GM19452 (cell line): Measurements from ENCODE around the gene SBNO1.
A peak's percentile ranks its signal among the peaks of the same experiment; 100 is the strongest.
"Not testable (repeated sequence)": the region's sequence is repeated elsewhere in the genome, so short reads cannot be mapped to it uniquely, and the experiment has no call there.

Experiments used
- ATAC-seq: cut with Tn5 transposase; IDR thresholded peaks from one replicate; pipeline ENCODE4 v1.9.1; 2021; ENCODE audit not compliant: unreplicated experiment

SBNO1 gene

GRCh38 chr12:123388951-123389559 lies 24.4 kb upstream of the SBNO1 start:
- ATAC-seq: peak; percentile 4

GRCh38 chr12:123388177-123388950 lies 23.7 kb upstream of the SBNO1 start:
- peak; percentile 37 for ATAC-seq

- no peak for ATAC-seq
These were observed 23.0 kb upstream of the SBNO1 start for GRCh38 chr12:123387508-123388176.

- not testable (repeated sequence) for ATAC-seq
These were observed 20.9 kb upstream of the SBNO1 start for GRCh38 chr12:123385536-123385935.

DNA sequence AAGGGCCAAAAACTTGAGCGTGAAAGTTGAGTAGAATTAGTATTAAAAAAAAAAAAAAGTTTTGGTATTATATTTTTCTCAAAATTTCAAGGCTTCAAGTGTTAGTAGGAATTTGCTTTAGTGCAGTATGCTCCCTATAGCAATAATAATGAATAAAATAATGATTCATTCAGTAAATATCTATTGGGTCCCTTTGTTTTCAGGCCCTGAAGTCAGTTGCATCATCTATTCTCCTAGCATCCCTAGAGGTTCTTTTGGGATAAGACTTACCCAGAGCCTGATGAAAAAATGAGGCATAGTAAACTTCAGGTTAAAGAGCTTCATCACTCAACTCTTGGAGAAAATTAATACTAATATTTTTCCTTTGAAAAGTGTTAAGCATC lies 20.3 kb upstream of the SBNO1 start:
- no peak for ATAC-seq

GRCh38 chr12:123384318-123384993 lies 19.8 kb upstream of the SBNO1 start:
- ATAC-seq: no peak

DNA sequence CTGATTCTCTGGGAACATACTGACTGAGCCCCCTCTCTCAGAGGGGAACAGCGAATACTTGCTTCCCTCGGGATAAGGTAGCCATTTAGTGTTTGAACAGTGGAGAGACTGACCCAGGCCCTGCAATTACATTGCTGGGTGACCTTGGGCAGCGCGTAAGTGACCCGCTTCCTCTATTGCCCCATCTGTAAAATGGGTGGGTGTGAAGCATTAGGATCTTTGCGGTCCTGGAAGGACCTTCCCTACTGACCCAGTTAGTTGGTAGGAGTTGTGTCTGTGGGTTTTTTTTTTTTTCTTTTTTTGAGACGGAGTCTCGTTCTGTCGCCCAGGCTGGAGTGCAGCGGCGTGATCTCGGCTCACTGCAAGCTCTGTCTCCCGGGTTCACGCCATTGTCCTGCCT lies 18.0 kb upstream of the SBNO1 start:
- no peak for ATAC-seq

DNA sequence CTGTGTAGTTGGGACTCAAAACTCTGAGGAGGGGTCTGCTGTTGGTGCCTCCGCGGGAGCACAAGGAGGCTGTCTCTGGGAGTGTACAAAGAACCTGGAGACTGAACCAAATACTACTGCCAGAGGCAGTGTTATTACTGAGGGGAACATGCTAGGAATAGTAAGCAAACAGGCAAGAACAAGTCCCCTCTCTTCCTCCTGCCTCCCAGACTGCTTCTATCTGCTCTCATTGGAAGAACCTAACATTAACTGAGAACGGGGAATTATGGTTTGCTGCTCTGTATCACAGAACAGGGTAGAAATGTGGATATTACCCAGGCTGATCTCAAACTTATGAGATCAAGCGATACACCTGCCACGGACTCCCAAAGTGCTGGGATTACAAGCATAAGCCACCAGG lies 14.7 kb upstream of the SBNO1 start:
- no peak for ATAC-seq

- ATAC-seq: not testable (repeated sequence)
These were observed 7.8 kb upstream of the SBNO1 start for GRCh38 chr12:123372415-123372814.

- not testable (repeated sequence) for ATAC-seq
These were observed 7.2 kb upstream of the SBNO1 start for GRCh38 chr12:123371667-123372368.

DNA sequence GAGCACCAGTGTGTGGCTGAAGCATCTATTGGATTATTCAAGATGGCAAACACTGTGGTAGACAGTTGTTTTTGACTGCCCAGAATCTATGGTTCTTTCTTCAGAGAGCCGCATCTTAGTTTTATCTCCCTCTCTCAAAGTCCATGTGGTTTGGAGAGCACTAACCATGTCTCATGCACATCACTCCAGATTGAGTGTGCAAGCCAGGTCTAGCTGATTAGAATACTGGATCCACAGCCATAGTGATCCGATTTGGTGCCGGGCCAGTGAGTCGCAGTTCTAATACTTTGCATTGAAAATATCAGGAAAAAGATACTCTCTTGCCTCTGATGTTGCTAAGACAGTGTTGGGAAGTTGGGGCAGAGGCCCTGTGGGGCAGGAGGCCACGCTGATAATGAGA lies 4.6 kb upstream of the SBNO1 start:
- ATAC-seq: no peak

GRCh38 chr12:123368431-123368830 lies 3.8 kb upstream of the SBNO1 start:
- not testable (repeated sequence) for ATAC-seq

DNA sequence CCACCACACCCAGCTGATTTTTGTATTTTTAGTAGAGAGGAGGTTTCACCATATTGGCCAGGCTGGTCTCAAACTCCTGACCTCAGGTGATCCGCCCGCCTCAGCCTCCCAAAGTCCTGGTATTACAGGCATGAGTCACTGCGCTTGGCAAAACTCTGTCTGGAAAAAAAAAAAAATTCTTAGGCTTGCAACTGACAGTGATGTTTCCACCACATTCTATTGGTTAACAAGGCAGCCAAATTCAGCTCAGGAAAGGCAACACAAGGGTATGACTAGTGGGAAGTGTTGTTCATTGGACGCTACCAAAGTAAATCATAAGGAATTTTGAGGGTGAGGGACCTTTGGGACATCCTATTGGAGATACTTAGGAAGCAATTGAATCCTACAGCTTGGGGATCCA lies 2.9 kb upstream of the SBNO1 start:
- no peak for ATAC-seq

DNA sequence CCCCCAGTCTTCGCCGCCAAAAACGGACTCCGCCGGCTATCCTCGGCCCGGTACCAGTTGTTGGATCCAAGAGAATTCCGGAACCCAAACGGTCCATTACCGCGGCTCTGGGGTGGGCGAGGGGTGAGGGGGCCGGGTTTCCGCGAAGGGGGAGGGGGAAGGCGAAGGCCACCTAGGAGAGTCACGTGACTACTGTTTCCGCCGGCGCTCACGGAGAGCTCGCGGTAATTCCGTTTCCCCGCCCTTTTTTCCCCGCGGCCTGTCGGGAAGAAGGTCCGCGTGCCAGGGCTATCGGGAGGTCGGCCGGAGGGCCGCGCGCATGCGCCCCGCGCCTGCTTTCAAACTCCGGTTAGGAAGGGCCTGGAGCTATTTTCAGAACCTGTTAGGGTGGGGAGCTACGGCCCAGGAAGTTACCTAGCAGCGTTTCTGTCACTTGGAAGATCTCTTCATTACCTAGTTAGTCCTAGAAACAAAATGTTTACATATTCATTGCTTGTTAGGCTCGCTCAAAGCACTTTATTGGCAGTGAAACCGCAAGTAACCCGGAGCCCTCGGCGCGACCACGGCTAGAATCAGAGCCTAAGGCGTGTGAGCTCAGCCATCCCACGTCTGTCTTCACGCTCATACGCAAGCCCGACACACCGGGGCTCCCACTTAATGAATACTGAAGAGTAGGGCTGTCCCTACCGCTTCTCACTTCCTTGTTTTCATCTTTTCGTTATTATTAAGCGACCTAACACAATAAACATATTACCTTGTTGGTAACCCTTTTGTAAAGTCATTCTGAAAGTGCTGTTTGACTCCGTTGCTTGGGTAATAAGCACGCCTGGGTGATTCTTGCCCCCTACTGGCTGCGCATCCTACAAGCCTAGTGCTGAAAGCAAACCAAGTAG lies 624 bp upstream of the SBNO1 start:
- ATAC-seq: peak; percentile 69

GRCh38 chr12:123363740-123364531 lies 711 bp downstream of the SBNO1 start:
- peak; percentile 17 for ATAC-seq

DNA sequence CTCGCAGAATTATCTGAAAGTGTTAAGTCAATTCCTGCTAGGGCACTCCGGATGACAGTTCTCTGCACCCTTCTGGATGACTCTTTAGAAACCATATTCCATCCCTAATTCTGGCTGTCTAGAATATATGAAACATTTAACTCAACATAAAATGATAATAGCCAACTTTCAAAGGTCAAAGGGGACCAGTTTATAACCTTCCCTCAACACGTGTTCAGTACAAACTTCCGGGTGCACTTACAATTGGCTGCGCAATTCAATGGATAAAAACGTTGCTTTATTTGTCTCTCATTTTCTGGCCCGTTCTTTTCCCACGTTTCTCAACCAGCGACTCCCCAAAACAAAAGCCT lies 1.3 kb downstream of the SBNO1 start:
- no peak for ATAC-seq

- no peak for ATAC-seq
These were observed 6.6 kb downstream of the SBNO1 start for GRCh38 chr12:123358035-123358434.

- no peak for ATAC-seq
These were observed 8.4 kb downstream of the SBNO1 start for GRCh38 chr12:123356159-123356670.

DNA sequence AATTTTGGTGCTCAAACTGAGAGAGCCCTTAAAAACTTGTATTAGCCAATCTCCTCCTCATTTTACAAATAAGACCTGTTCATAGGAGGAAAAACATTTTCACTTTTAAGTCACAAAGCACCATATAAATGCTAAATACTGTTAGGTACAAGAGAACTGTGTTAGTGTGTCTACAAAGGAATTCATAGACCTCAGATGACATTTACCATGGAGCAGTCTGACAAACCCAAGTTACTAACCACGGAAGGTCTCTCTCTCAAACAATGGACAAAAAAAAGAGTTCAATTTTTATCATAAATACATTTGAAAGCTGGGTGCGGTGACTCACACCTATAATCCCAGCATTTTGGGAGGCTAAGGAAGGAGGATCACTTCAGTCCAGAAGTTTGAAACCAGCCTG lies 10.0 kb downstream of the SBNO1 start:
- no peak for ATAC-seq
